DMS153 treated with DMSO at 0.1 percent for 48 hours (cell line): Measurements from ENCODE around the gene PPP5C.
"Not testable (repeated sequence)": the region's sequence is repeated elsewhere in the genome, so short reads cannot be mapped to it uniquely, and the experiment has no call there.

Source experiments
- DNase-seq: peaks from one replicate; lab custom pipeline; 2025; ENCODE audit not compliant: unreplicated experiment; lab: John Stamatoyannopoulos, UW

Gene PPP5C, protein sequence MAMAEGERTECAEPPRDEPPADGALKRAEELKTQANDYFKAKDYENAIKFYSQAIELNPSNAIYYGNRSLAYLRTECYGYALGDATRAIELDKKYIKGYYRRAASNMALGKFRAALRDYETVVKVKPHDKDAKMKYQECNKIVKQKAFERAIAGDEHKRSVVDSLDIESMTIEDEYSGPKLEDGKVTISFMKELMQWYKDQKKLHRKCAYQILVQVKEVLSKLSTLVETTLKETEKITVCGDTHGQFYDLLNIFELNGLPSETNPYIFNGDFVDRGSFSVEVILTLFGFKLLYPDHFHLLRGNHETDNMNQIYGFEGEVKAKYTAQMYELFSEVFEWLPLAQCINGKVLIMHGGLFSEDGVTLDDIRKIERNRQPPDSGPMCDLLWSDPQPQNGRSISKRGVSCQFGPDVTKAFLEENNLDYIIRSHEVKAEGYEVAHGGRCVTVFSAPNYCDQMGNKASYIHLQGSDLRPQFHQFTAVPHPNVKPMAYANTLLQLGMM

GRCh38 chr19:46346821-46347571 is at the start of gene PPP5C:
Gene PPP5C (plus strand): TSS chr19:46347087. CDS start chr19:46347097, 10 bp downstream.
- peak; percentile 88 for DNase-seq

GRCh38 chr19:46297700-46298478 is 49.0 kb upstream of the PPP5C start:
- no peak for DNase-seq

DNA sequence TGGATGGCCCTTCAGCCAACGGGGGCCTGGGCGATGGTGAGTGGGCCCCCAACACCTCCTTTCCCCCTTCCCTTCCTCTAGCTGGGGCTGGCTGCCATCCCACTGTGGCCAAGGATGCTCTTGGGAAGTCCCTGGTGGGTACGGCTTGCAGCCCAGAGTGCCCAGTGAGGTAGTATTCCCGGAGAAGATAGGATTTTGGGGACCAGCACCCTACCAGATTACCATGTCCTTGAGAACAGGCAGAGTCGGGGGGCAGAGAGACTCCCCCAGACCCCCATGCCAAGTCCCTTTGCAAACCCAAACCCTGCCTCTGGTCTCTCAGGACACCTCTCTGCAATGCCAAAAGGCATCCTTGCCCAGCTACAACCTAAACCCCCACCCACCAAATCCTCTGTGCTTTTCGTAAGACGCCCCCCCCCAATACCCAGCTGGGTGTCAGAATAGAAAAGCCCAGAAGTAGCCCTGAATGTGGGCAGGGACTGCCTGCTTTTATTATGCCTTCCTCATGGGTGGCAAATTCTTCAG is 48.3 kb upstream of the PPP5C start:
- DNase-seq, result no peak

GRCh38 chr19:46299004-46299509 is 47.8 kb upstream of the PPP5C start:
- peak; percentile 94 for DNase-seq

DNA sequence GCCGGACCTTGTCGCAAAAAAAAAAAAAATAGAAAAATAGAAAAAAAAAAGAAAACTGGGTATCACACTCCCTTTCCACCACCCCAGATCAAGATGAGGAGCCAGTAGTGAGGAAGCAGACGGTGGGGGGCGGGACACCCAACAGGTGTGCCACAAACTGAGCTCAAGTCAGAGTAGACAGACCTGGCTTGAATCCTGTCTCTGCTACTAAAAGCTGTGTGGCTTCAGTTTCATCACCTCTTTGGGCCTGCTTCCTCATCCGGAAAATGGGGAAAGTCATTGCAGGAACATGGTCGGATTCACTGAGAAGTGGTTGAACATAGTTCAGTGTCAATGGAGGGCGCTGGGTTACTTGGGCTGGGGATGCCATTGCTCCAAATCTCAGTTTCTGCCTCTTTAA is 47.2 kb upstream of the PPP5C start:
- no peak for DNase-seq

GRCh38 chr19:46303322-46303690 is 43.6 kb upstream of the PPP5C start:
- DNase-seq, result no peak

- DNase-seq, result no peak
Measured at GRCh38 chr19:46303691-46304397, 43.0 kb upstream of the PPP5C start.

- DNase-seq, result no peak
Measured at GRCh38 chr19:46306501-46306900, 40.4 kb upstream of the PPP5C start.

DNA sequence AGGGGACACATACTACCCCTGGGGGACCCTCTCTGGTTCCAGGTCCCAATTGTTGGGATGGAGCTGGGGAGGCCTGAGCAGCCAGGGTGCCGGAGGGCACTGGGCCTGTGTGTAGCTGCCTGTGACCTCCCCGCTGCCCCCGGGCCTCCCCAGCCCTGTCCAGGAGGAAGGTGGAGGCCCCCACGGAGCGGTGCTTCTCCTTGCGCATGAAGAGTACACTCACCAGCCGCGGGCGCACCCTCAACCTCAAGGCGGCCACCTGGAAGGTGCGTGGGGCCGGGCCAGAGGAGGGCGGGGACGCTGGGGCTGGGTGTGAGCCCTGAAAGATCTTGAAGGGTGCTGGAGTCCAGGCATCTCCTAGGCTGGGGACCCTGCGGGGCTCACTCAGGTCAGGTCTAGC is 38.4 kb upstream of the PPP5C start:
- no peak for DNase-seq

GRCh38 chr19:46309056-46309455 is 37.8 kb upstream of the PPP5C start:
- no peak for DNase-seq

DNA sequence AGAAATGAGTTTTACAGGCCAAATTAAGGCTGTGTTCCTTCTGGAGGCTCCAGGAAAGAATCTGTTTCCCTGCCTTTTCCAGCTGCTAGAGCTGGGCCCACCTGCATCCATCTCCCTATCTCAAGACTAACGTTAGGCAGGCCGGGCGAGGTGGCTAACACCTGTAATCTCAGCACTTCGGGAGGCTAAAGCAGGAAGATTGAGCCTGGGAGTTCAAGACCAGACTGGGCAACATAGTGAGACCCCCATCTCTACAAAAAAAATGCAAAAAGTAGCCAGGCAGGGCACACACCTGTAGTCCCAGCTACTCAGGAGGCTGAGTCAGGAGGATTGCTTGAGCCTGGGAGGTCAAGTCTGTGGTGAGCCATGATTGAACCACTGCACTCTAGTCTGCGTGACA is 35.4 kb upstream of the PPP5C start:
- no peak for DNase-seq

GRCh38 chr19:46313540-46314469 is 33.1 kb upstream of the PPP5C start:
- not testable (repeated sequence) for DNase-seq

DNA sequence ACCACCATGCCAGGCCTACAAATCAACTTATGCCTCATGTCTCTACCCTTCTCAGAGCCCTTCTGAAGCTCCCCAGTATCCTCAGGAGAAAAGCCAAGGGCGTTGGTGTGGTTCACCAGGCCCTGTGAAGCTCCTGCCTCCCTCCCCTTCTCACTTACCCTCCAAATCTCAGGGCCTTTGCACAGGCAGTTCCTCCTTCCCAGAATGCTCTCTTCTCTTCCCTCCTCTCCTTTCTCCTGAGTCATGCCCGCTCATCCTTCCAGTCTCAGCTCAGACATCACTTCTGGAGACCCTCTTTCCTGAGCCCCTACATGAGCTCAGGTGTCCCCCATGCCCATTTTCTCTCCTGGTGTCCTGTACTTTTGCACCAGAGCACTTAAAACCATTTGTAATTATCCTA is 29.5 kb upstream of the PPP5C start:
- DNase-seq, result no peak

DNA sequence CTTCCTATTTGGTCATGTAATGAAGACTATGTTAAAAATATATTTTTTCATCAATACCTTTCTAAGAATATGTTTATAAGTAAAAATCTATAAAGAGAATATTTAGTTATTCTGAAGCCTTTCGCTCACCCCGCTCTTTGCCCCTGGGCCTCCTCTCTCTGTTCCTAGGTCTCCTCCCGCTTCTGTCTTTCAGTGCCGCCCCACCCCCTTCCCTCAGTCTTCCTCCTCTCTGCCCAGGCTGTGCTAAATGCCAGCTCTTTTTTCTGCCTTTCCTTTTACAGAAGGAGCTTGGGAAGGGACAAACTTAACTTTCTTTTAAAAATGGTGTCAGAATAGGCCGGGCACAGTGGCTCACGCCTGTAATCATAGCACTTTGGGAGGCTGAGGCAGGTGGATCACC is 27.3 kb upstream of the PPP5C start:
- DNase-seq, result no peak

- no peak for DNase-seq
Measured at GRCh38 chr19:46320559-46320958, 26.3 kb upstream of the PPP5C start.

DNA sequence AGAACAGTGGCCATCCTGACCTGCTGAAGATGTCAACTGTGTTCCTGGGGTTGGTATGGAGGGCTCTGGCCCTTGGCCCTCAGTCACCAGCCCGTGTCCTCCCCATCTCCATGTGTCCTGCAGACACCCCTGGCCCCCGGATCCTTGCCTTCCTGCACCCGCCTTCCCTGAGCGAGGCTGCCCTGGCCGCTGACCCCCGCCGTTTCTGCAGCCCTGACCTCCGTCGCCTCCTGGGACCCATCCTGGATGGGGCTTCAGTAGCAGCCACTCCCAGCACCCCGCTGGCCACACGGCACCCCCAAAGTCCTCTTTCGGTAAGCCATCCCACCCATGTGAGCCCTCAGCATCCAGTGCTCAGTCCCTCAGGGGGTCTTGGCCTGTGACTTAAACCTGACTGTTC is 25.2 kb upstream of the PPP5C start:
- no peak for DNase-seq

DNA sequence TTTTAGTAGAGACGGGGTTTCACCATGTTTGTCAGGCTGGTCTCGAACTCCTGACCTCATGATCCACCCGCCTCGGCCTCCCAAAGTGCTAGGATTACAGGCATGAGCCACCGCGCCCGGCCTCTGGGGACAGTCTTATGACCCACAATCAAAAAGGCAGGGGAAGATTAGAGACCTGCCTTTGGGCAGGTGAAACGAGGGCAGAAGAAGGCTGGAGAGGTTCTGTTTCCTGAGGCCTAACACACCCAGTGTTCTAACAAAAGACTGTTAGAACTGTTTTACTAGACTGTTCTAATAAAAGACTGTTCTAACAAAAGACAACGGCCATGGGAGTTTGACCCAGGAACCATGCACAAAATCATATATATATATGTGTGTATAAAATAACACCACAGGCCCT is 23.7 kb upstream of the PPP5C start:
- DNase-seq, result not testable (repeated sequence)

- no peak for DNase-seq
Measured at GRCh38 chr19:46324277-46324676, 22.6 kb upstream of the PPP5C start.

- no peak for DNase-seq
Measured at GRCh38 chr19:46326608-46327007, 20.3 kb upstream of the PPP5C start.
